ENCODE results near the gene MMRN2. TPM values are rescaled to one million over a fixed set of nuclear protein-coding genes. Genes with fewer than 3 reads are reported as not detected.
"Not testable (repeated sequence)": the region's sequence is repeated elsewhere in the genome, so short reads cannot be mapped to it uniquely, and the experiment has no call there.

MMRN2 gene
- polyA plus RNA-seq, 1 experiment, result 0.69 TPM

DNA sequence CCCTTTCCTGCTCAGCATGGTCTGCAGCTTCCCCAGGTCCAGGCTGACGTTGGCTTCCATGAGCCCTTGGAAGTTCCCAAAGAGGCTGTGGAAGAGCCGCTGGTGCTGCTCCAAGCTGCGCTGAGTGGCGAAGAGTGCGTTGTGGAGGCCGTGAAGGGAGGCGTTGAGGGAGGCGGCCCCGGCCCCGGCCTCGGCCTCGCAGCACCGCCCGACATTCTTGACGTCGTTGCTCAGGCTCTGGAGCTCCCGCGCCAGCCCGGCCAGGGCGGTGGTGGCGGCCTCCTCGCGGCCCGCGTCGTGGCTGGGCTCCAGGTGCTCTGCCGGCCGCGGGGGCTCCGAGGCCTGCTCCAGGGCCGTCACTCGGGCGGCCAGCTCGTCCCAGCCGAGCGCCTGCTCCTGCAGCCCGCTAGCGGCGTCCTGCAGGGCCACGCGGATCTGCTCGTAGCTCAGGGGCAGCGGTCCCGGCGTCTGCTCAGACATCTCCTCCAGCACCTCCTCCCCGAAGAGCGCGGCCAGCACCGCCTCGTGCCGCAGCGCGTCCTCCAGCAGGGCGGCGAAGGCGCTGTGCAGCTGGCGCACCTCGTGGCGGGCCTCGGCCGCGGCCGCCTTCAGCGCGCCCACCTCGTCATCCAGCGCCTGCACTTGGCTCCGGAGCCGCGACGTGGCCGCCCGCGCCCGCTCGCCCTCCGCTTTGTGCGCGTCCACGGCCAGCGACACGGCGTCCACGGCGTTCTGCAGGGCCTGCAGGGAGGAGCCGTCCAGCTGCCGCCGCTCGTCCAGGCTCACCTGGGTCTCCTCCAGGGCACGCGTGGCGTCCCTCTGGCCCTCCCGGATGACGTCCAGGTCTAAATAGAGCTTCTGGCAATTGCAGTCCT is 14.7 kb downstream of the MMRN2 start:
- ChIA-PET POLR2A (interaction anchor here (0.6 kb wide), 1 partner anchor 17 kb away, joined by 6 read pairs; no protein-coding TSS in a partner anchor), CTCF (interaction anchor here (0.5 to 2.3 kb wide), 7 partner anchors 18 to 254 kb away, joined by 3 to 15 read pairs (median 4); partner anchors contain the start of gene ADIRF)
- no peak overlapping the region for H3K4me3 ChIP-seq (ENCODE audit: low read depth, low read length)
- no peak for DNase-seq (ENCODE audit: low read depth, low spot score)
- peaks cover 7% of the 10 kb centered on the region; the same call in 1 of the 2 replicates for H3K9me3 ChIP-seq (ENCODE audit: control insufficient read depth, insufficient read depth, low read length)
- TF ChIP-seq, protein P1, sequence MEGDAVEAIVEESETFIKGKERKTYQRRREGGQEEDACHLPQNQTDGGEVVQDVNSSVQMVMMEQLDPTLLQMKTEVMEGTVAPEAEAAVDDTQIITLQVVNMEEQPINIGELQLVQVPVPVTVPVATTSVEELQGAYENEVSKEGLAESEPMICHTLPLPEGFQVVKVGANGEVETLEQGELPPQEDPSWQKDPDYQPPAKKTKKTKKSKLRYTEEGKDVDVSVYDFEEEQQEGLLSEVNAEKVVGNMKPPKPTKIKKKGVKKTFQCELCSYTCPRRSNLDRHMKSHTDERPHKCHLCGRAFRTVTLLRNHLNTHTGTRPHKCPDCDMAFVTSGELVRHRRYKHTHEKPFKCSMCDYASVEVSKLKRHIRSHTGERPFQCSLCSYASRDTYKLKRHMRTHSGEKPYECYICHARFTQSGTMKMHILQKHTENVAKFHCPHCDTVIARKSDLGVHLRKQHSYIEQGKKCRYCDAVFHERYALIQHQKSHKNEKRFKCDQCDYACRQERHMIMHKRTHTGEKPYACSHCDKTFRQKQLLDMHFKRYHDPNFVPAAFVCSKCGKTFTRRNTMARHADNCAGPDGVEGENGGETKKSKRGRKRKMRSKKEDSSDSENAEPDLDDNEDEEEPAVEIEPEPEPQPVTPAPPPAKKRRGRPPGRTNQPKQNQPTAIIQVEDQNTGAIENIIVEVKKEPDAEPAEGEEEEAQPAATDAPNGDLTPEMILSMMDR (IDR thresholded peaks at IDR 0.05; ENCODE audit: low read depth, low read length), result no peak
- H3K27ac ChIP-seq (ENCODE audit: low read depth, low read length), result no peak overlapping the region
- H3K27me3 ChIP-seq (ENCODE audit: control insufficient read depth, insufficient read depth, low read length), result peaks cover 12% of the 10 kb centered on the region

DNA sequence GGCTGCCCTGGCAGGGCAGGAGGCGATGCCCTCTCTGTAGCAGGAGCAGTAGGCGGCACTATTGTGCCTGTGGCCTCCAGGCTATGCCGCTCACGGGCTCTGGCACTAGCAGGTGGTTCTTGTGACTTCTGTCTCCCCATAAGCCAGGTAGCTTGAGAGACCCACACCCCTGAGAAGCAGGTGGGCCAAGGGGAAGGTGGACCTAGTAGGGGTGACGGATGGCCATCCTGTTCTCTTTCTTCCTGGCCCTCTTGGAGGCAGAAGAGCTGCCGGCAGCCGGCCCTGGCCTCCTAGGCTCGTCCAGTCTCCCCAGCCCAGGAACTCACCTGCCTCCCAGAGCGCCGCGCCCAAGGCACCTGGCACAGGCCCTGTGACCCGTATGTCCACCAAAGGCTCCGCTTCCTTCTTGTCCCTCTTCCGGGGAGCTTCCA is 15.4 kb downstream of the MMRN2 start:
- POLR2A ChIA-PET, result interaction anchor here (0.6 kb wide), 1 partner anchor 18 kb away, joined by 6 read pairs; no protein-coding TSS in a partner anchor
- Histone ChIP-seq H3K4me3 (ENCODE audit: low read depth, low read length) (no peak overlapping the region), H3K27me3 (ENCODE audit: control insufficient read depth, insufficient read depth, low read length) (peaks cover 9% of the 10 kb centered on the region), H3K27ac (ENCODE audit: low read depth, low read length) (no peak overlapping the region), H3K9me3 (ENCODE audit: control insufficient read depth, insufficient read depth, low read length) (peaks cover 7% of the 10 kb centered on the region; the same call in 1 of the 2 replicates)
- TF ChIP-seq, protein P1 (IDR thresholded peaks at IDR 0.05; ENCODE audit: low read depth, low read length), result no peak
- CTCF ChIA-PET, result interaction anchor here (0.7 to 2.3 kb wide), 4 partner anchors 19 to 253 kb away, joined by 3 to 15 read pairs (median 4); partner anchors contain the start of gene ADIRF
- no peak for DNase-seq (ENCODE audit: low read depth, low spot score)

DNA sequence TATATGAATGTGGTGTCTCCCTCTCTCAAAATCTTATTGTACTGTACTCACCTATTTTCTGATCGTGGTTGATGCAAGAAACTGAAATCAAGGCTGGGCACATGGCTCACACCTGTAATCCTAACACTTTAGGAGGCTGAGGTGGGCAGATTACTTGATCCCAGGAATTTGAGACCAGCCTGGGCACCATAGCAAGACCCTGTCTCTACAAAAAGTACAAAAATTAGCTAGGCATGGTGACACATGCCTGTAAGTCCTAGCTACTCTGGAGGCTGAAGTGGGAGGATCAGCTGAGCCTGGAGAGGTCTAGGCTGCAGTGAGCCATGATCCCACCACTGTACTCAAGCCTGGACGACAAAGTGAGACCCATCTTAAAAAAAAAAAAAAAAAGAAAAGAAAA is 16.0 kb downstream of the MMRN2 start:
- no peak overlapping the region for H3K4me3 ChIP-seq (ENCODE audit: low read depth, low read length)
- peaks cover 7% of the 10 kb centered on the region; the same call in 1 of the 2 replicates for H3K9me3 ChIP-seq (ENCODE audit: control insufficient read depth, insufficient read depth, low read length)
- no peak for DNase-seq (ENCODE audit: low read depth, low spot score)
- POLR2A ChIA-PET, result no interaction called here
- peaks cover 6% of the 10 kb centered on the region for H3K27me3 ChIP-seq (ENCODE audit: control insufficient read depth, insufficient read depth, low read length)
- TF ChIP-seq, protein P1 (IDR thresholded peaks at IDR 0.05; ENCODE audit: low read depth, low read length), result no peak
- CTCF ChIA-PET, result interaction anchor here (1.0 to 3.2 kb wide), 3 partner anchors 25 to 253 kb away, joined by 3 to 17 read pairs (median 3); no protein-coding TSS in a partner anchor
- H3K27ac ChIP-seq (ENCODE audit: low read depth, low read length), result no peak overlapping the region

DNA sequence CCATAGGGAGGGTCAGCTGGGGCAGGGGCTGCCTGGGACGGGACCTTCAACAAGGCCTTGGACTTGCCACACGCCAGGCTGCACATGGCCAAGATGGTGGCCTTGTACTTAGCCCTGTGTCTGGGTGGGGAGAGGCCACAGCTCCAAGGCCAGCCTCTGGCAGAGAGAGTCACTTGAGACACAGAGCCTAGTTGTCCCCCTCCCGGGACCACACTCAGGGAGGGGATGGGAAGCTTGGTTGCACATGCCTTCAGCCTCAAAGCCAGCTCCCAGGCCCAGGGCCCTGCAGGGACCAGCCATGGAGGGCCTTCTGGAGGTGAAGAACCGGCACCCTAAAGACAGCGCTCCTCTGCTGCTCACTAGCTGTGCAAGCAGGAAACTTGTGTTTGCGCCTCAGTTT is 16.7 kb downstream of the MMRN2 start:
- TF ChIP-seq, protein P1 (IDR thresholded peaks at IDR 0.05; ENCODE audit: low read depth, low read length), result no peak
- Histone ChIP-seq H3K9me3 (ENCODE audit: control insufficient read depth, insufficient read depth, low read length) (peaks cover 7% of the 10 kb centered on the region; the same call in 1 of the 2 replicates), H3K27me3 (ENCODE audit: control insufficient read depth, insufficient read depth, low read length) (peaks cover 3% of the 10 kb centered on the region), H3K27ac (ENCODE audit: low read depth, low read length) (no peak overlapping the region), H3K4me3 (ENCODE audit: low read depth, low read length) (no peak overlapping the region)
- no peak for DNase-seq (ENCODE audit: low read depth, low spot score)
- ChIA-PET POLR2A (no interaction called here), CTCF (interaction anchor here (1.0 to 3.2 kb wide), 2 partner anchors 25 to 247 kb away, joined by 3 to 17 read pairs; no protein-coding TSS in a partner anchor)

DNA sequence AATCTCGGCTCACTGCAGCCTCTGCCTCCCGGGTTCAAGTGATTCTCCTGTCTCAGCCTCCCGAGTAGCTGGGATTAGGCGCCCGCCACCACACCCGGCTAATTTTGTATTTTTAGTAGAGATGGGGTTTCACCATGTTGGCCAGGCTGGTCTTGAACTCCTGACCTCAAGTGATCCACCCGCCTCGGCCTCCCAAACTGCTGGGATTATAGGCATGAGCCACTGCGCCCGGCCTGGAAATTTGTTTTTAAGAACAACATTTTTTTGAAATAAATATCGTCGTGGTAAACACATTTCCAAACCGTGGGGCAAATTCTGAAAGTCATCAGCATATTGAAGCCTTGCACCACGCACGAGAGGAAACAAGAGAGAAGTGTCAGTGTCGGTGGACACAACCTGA is 17.3 kb downstream of the MMRN2 start:
- not testable (repeated sequence) for H3K9me3 ChIP-seq (ENCODE audit: control insufficient read depth, insufficient read depth, low read length); DNase-seq (ENCODE audit: low read depth, low spot score); H3K4me3 ChIP-seq (ENCODE audit: low read depth, low read length); H3K27ac ChIP-seq (ENCODE audit: low read depth, low read length); H3K27me3 ChIP-seq (ENCODE audit: control insufficient read depth, insufficient read depth, low read length)
- CTCF ChIA-PET, result interaction anchor here (0.5 to 3.2 kb wide), 29 partner anchors 8 to 607 kb away, joined by 3 to 23 read pairs (median 4); partner anchors contain the start of gene SHLD2
- POLR2A ChIA-PET, result interaction anchor here (0.6 kb wide), 1 partner anchor 31 kb away, joined by 4 read pairs; no protein-coding TSS in a partner anchor
